ELF-1 (cell line): ENCODE results near the gene TULP3.
"Not testable (repeated sequence)": the region's sequence is repeated elsewhere in the genome, so short reads cannot be mapped to it uniquely, and the experiment has no call there.

ENCODE experiments used
- DNase-seq: peaks from one replicate; pipeline ENCODE4 v3.0.0-alpha.2; 2016; ENCODE audit warnings: low read depth, low spot score

Gene TULP3

GRCh38 chr12:2890388-2891239, at the start of gene TULP3:
Gene TULP3, plus strand, starts transcription at chr12:2890891. Its CDS starts 57 bp downstream, at chr12:2890948.
- peak; percentile 98 for DNase-seq

- DNase-seq, result no peak
Measured at GRCh38 chr12:2841056-2841650, 49.5 kb upstream of the TULP3 start.

GRCh38 chr12:2842948-2843347, 47.7 kb upstream of the TULP3 start:
- no peak for DNase-seq

- DNase-seq, result no peak
Measured at GRCh38 chr12:2844786-2845185, 45.9 kb upstream of the TULP3 start.

- DNase-seq, result peak; percentile 34
Measured at GRCh38 chr12:2845280-2845679, 45.4 kb upstream of the TULP3 start.

- no peak for DNase-seq
Measured at GRCh38 chr12:2851931-2852330, 38.8 kb upstream of the TULP3 start.

- peak; percentile 98 for DNase-seq
Measured at GRCh38 chr12:2853626-2854025, 37.1 kb upstream of the TULP3 start.

- no peak for DNase-seq
Measured at GRCh38 chr12:2854669-2855453, 35.8 kb upstream of the TULP3 start.

- DNase-seq, result no peak
Measured at GRCh38 chr12:2855546-2855945, 35.1 kb upstream of the TULP3 start.

- no peak for DNase-seq
Measured at GRCh38 chr12:2856051-2856450, 34.6 kb upstream of the TULP3 start.

- DNase-seq, result peak; percentile 68
Measured at GRCh38 chr12:2857021-2857431, 33.7 kb upstream of the TULP3 start, which contains the start of gene TEX52. Gene TEX52, minus strand, starts transcription at chr12:2857039. Its CDS starts 13 bp downstream, at chr12:2857026.

- no peak for DNase-seq
Measured at GRCh38 chr12:2857576-2857975, 33.1 kb upstream of the TULP3 start.

GRCh38 chr12:2858334-2858733, 32.4 kb upstream of the TULP3 start:
- DNase-seq, result no peak

GRCh38 chr12:2858944-2859421, 31.7 kb upstream of the TULP3 start:
- no peak for DNase-seq

GRCh38 chr12:2860170-2860569, 30.5 kb upstream of the TULP3 start:
- no peak for DNase-seq

- DNase-seq, result no peak
Measured at GRCh38 chr12:2862876-2863275, 27.8 kb upstream of the TULP3 start.

- DNase-seq, result not testable (repeated sequence)
Measured at GRCh38 chr12:2863402-2863801, 27.3 kb upstream of the TULP3 start.

GRCh38 chr12:2864198-2864597, 26.5 kb upstream of the TULP3 start:
- DNase-seq, result no peak

GRCh38 chr12:2868986-2869632, 21.6 kb upstream of the TULP3 start:
- DNase-seq, result not testable (repeated sequence)

GRCh38 chr12:2876431-2877046, 14.2 kb upstream of the TULP3 start:
- peak; percentile 64 for DNase-seq
